SK-N-SH (cell line): Measurements from ENCODE around the gene FBXO31. TPM values are rescaled to one million over a fixed set of nuclear protein-coding genes. Genes with fewer than 3 reads are reported as not detected.

Experiments used
- CTCF ChIA-PET: fragments of 300-600, 350-600 bp; formaldehyde crosslinking; extraction: SDS; loops from one replicate; lab custom pipeline; 2021; lab: Yijun Ruan, JAX
- POLR2A ChIA-PET: fragments of 350-600 bp; sonication (Branson Sonifier 250); formaldehyde crosslinking; extraction: SDS; loops from one replicate; lab custom pipeline; 2020; ENCODE audit warnings: antibody characterized with exemption, inconsistent platforms; lab: Yijun Ruan, JAX
- DNase-seq: peaks from one replicate; pipeline ENCODE4 v3.0.0; 2012
- H2AFZ ChIP-seq: fragments of 200-600 bp; sonication (generic); 2 replicates; pipeline ENCODE4 v1.8.1; 2016; ENCODE audit warnings: antibody characterized with exemption, mild to moderate bottlenecking, low read depth
- H3F3A ChIP-seq: fragments of 200-600 bp; sonication (generic); replicated peaks from 2 replicates; pipeline ENCODE3; 2016; ENCODE audit warnings: antibody characterized with exemption, mild to moderate bottlenecking; ENCODE audit not compliant: insufficient read depth
- H3K27ac ChIP-seq, 2 experiments: fragments of 200-500 bp in 1 of 2; fragments of 200-600 bp in 1 of 2; sonication (Bioruptor generic) in 1 of 2; sonication (generic), shearing (Covaris generic) in 1 of 2; 2 replicates each; pipeline versions ENCODE4 v1.5.1 to v1.6.1; 2014 to 2016; ENCODE audit warnings: low read depth in 2 of 2, inconsistent platforms in 1 of 2, low read length in 1 of 2, mild to moderate bottlenecking in 1 of 2, mixed read lengths in 1 of 2
- H3K27me3 ChIP-seq: fragments of 200-600 bp; sonication (generic), shearing (Covaris generic); 2 replicates; pipeline ENCODE4 v1.6.1; 2016; ENCODE audit warnings: mixed run types; ENCODE audit not compliant: insufficient read depth
- H3K36me3 ChIP-seq, 2 experiments: fragments of 200-500 bp in 1 of 2; fragments of 200-600 bp in 1 of 2; sonication (Bioruptor generic) in 1 of 2; sonication (generic) in 1 of 2; replicated peaks in 1 of 2; 2 replicates each; pipeline versions ENCODE3 to v1.5.1; 2014 to 2016; ENCODE audit warnings: low read length in 1 of 2, mild to moderate bottlenecking in 1 of 2; ENCODE audit not compliant: insufficient read depth in 2 of 2, control insufficient read depth in 1 of 2
- H3K4me1 ChIP-seq, 2 experiments: fragments of 200-500 bp in 1 of 2; fragments of 200-600 bp in 1 of 2; sonication (Bioruptor generic) in 1 of 2; sonication (generic), shearing (Covaris generic) in 1 of 2; 2 replicates each; pipeline versions ENCODE4 v1.5.1 to v1.6.1; 2014 to 2016; ENCODE audit warnings: low read depth in 1 of 2, low read length in 1 of 2, mixed run types in 1 of 2; ENCODE audit not compliant: insufficient read depth in 2 of 2, control insufficient read depth in 1 of 2
- H3K4me2 ChIP-seq: fragments of 200-600 bp; sonication (generic), shearing (Covaris generic); 2 replicates; pipeline ENCODE4 v1.6.1; 2017; ENCODE audit warnings: mixed run types
- H3K4me3 ChIP-seq, 2 experiments: fragments of 200-500 bp in 1 of 2; fragments of 200-600 bp in 1 of 2; sonication (Bioruptor generic) in 1 of 2; sonication (generic), shearing (Covaris generic) in 1 of 2; 2 replicates each; pipeline versions ENCODE4 v1.5.1 to v1.8.1; 2014 to 2016; ENCODE audit warnings: low read depth in 2 of 2, inconsistent platforms in 1 of 2, low read length in 1 of 2, mild to moderate bottlenecking in 1 of 2, mixed read lengths in 1 of 2, moderate library complexity in 1 of 2
- H3K79me2 ChIP-seq: fragments of 200-600 bp; sonication (generic); 2 replicates; pipeline ENCODE4 v1.8.1; 2017; ENCODE audit warnings: mild to moderate bottlenecking; ENCODE audit not compliant: insufficient read depth
- H3K9ac ChIP-seq: fragments of 200-600 bp; sonication (generic); 2 replicates; pipeline ENCODE4 v1.6.1; 2017; ENCODE audit warnings: mixed run types
- H3K9me2 ChIP-seq: fragments of 200-600 bp; sonication (generic); 2 replicates; pipeline ENCODE4 v1.6.1; 2017; ENCODE audit warnings: mixed run types
- H3K9me3 ChIP-seq: fragments of 200-600 bp; sonication (generic); 2 replicates; pipeline ENCODE4 v1.6.1; 2017; ENCODE audit warnings: mixed run types, mild to moderate bottlenecking, moderate library complexity
- H4K20me1 ChIP-seq: fragments of 200-600 bp; sonication (generic); 2 replicates; pipeline ENCODE4 v1.6.1; 2017; ENCODE audit warnings: mild to moderate bottlenecking, mixed run types; ENCODE audit not compliant: insufficient read depth
- CHD2 ChIP-seq: fragments of 150-350 bp; IDR thresholded peaks from 2 replicates; pipeline ENCODE4 v1.6.1; 2018; ENCODE audit warnings: low read length; ENCODE audit not compliant: partially characterized antibody
- FOSL2 ChIP-seq: IDR thresholded peaks from 2 replicates; pipeline ENCODE4 v1.4.0; 2012; ENCODE audit warnings: low read depth, mild to moderate bottlenecking, moderate library complexity, borderline replicate concordance
- GATA2 ChIP-seq: sonication (generic); formaldehyde crosslinking; IDR thresholded peaks from 2 replicates; pipeline ENCODE4 v1.5.0; 2020; ENCODE audit warnings: mild to moderate bottlenecking, missing genetic modification reagents
- NFIC ChIP-seq: IDR thresholded peaks from 2 replicates; pipeline ENCODE4 v1.4.0; 2012; ENCODE audit warnings: borderline replicate concordance
- NRF1 ChIP-seq: IDR thresholded peaks from 2 replicates; pipeline ENCODE4 v1.6.1; 2012; ENCODE audit warnings: low read depth, mild to moderate bottlenecking, low read length
- RAD21 ChIP-seq: IDR thresholded peaks from 2 replicates; pipeline ENCODE4 v1.6.1; 2012; ENCODE audit warnings: mild to moderate bottlenecking, low read length
- RCOR1 ChIP-seq: fragments of 150-350 bp; IDR thresholded peaks from 2 replicates; pipeline ENCODE4 v1.6.1; 2017; ENCODE audit warnings: antibody characterized with exemption, low read length
- RXRA ChIP-seq: IDR thresholded peaks from 2 replicates; pipeline ENCODE4 v1.4.0; 2012; ENCODE audit warnings: low read depth, mild to moderate bottlenecking, borderline replicate concordance
- SIN3A ChIP-seq: IDR thresholded peaks from 2 replicates; pipeline ENCODE4 v1.6.1; 2012; ENCODE audit warnings: low read depth, mild to moderate bottlenecking, low read length, moderate library complexity, borderline replicate concordance
- SMC3 ChIP-seq: IDR thresholded peaks from 2 replicates; pipeline ENCODE4 v1.6.1; 2012; ENCODE audit warnings: low read depth, low read length, improper control_type of control experiment
- TCF12 ChIP-seq: IDR thresholded peaks from 2 replicates; pipeline ENCODE4 v1.4.0; 2012
- TEAD4 ChIP-seq: IDR thresholded peaks from 2 replicates; pipeline ENCODE4 v1.4.0; 2012; ENCODE audit warnings: mild to moderate bottlenecking, borderline replicate concordance; ENCODE audit not compliant: insufficient read depth
- WGBS: methylation state at CpG from one replicate; pipeline ENCODE4 v1.1.6; 2017; ENCODE audit warnings: low lambda C conversion rate; 5-methylcytosine and 5-hydroxymethylcytosine counted together
- polyA plus RNA-seq, 3 experiments: library from polyadenylated mRNA; depleted of rRNA; stranded (reverse); fragments of >200 nt; gene quantifications; 2 replicates each; pipeline ENCODE4 v1.2.3, GENCODE V29; 2012
- TF ChIP-seq, protein P1 (sequence below): fragments of 150-350 bp; IDR thresholded peaks from 2 replicates; pipeline ENCODE4 v1.6.1; 2017; ENCODE audit warnings: antibody characterized with exemption, low read length, low read depth, borderline replicate concordance
- TF ChIP-seq, protein P2 (sequence below): IDR thresholded peaks from 2 replicates; pipeline ENCODE4 v1.6.1; 2012; ENCODE audit warnings: mild to moderate bottlenecking, low read depth, low read length, moderate library complexity
- TF ChIP-seq, protein P3 (sequence below): fragments of 150-350 bp; IDR thresholded peaks from 2 replicates; pipeline ENCODE4 v1.6.1; 2016; ENCODE audit warnings: mild to moderate bottlenecking, low read depth, low read length
- TF ChIP-seq, protein P4 (sequence below): IDR thresholded peaks from 2 replicates; pipeline ENCODE4 v1.4.0; 2012; ENCODE audit warnings: low read depth, borderline replicate concordance
- TF ChIP-seq, protein P5 (sequence below): IDR thresholded peaks from 2 replicates; pipeline ENCODE4; 2012

FBXO31 gene
- polyA plus RNA-seq, 1 of the 3 experiments (the other 2 are of a cell fraction), result 14.2 TPM

DNA sequence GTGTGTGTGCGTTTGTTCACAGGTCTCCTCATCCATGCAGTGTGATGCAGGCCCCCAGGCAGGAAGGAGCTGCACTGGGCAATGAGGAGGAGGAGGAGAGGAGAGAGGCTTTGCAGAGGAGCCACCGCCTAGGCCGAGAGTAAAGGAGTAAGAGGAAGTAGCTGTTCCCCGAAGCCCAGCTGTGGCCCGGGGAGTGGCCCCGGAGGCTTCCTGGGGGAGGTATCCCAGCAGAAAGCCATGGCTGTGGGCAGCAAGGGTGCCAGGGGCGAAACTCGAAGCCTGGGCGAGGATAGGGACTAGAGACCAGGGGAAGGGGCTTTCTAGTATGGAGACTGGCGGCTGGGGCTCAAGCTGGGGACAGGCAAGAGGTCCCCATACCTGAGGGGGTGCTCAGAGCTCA is 78.6 kb downstream of the FBXO31 start:
- ChIA-PET CTCF (interaction anchor here (1.0 kb wide), 1 partner anchor 26 kb away, joined by 6 read pairs; no protein-coding TSS in a partner anchor), POLR2A (no interaction called here)
- Histone ChIP-seq H3K9ac (no peak overlapping the region), H3K9me3 (no peaks in the 10 kb centered on the region), H3K27me3 (no peaks in the 10 kb centered on the region), H3K79me2 (no peaks in the 10 kb centered on the region), H3K36me3 (no peaks in the 10 kb centered on the region), H3K4me1 (no peaks in the 10 kb centered on the region; a peak in 1 of 4 replicates), H3K4me3 (no peak overlapping the region), H3K4me2 (no peak overlapping the region), H3K27ac (no peak overlapping the region), H4K20me1 (no peaks in the 10 kb centered on the region), H3F3A (no peaks in the 10 kb centered on the region), H2AFZ (no peak overlapping the region), H3K9me2 (no peaks in the 10 kb centered on the region)
- TF ChIP-seq RAD21, result no peak
- TF ChIP-seq, protein P1, sequence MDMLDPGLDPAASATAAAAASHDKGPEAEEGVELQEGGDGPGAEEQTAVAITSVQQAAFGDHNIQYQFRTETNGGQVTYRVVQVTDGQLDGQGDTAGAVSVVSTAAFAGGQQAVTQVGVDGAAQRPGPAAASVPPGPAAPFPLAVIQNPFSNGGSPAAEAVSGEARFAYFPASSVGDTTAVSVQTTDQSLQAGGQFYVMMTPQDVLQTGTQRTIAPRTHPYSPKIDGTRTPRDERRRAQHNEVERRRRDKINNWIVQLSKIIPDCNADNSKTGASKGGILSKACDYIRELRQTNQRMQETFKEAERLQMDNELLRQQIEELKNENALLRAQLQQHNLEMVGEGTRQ, result no peak
- TF ChIP-seq SIN3A, result no peak
- no peak for TF ChIP-seq FOSL2
- no peak for TF ChIP-seq NFIC
- TF ChIP-seq TCF12, result no peak
- TF ChIP-seq, protein P2, sequence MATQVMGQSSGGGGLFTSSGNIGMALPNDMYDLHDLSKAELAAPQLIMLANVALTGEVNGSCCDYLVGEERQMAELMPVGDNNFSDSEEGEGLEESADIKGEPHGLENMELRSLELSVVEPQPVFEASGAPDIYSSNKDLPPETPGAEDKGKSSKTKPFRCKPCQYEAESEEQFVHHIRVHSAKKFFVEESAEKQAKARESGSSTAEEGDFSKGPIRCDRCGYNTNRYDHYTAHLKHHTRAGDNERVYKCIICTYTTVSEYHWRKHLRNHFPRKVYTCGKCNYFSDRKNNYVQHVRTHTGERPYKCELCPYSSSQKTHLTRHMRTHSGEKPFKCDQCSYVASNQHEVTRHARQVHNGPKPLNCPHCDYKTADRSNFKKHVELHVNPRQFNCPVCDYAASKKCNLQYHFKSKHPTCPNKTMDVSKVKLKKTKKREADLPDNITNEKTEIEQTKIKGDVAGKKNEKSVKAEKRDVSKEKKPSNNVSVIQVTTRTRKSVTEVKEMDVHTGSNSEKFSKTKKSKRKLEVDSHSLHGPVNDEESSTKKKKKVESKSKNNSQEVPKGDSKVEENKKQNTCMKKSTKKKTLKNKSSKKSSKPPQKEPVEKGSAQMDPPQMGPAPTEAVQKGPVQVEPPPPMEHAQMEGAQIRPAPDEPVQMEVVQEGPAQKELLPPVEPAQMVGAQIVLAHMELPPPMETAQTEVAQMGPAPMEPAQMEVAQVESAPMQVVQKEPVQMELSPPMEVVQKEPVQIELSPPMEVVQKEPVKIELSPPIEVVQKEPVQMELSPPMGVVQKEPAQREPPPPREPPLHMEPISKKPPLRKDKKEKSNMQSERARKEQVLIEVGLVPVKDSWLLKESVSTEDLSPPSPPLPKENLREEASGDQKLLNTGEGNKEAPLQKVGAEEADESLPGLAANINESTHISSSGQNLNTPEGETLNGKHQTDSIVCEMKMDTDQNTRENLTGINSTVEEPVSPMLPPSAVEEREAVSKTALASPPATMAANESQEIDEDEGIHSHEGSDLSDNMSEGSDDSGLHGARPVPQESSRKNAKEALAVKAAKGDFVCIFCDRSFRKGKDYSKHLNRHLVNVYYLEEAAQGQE, result no peak
- TF ChIP-seq, protein P3, sequence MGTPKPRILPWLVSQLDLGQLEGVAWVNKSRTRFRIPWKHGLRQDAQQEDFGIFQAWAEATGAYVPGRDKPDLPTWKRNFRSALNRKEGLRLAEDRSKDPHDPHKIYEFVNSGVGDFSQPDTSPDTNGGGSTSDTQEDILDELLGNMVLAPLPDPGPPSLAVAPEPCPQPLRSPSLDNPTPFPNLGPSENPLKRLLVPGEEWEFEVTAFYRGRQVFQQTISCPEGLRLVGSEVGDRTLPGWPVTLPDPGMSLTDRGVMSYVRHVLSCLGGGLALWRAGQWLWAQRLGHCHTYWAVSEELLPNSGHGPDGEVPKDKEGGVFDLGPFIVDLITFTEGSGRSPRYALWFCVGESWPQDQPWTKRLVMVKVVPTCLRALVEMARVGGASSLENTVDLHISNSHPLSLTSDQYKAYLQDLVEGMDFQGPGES, result no peak
- TF ChIP-seq CHD2, result no peak
- TF ChIP-seq NRF1, result no peak
- TF ChIP-seq, protein P4, sequence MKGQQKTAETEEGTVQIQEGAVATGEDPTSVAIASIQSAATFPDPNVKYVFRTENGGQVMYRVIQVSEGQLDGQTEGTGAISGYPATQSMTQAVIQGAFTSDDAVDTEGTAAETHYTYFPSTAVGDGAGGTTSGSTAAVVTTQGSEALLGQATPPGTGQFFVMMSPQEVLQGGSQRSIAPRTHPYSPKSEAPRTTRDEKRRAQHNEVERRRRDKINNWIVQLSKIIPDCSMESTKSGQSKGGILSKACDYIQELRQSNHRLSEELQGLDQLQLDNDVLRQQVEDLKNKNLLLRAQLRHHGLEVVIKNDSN, result no peak
- no peak for TF ChIP-seq RXRA
- no peak for TF ChIP-seq GATA2
- no peak for TF ChIP-seq SMC3
- TF ChIP-seq TEAD4, result no peak
- TF ChIP-seq, protein P5, sequence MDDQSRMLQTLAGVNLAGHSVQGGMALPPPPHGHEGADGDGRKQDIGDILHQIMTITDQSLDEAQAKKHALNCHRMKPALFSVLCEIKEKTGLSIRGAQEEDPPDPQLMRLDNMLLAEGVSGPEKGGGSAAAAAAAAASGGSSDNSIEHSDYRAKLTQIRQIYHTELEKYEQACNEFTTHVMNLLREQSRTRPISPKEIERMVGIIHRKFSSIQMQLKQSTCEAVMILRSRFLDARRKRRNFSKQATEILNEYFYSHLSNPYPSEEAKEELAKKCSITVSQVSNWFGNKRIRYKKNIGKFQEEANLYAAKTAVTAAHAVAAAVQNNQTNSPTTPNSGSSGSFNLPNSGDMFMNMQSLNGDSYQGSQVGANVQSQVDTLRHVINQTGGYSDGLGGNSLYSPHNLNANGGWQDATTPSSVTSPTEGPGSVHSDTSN, result no peak
- TF ChIP-seq RCOR1, result no peak
- 78% methylated on average over 10 of the region's 10 CpGs for WGBS
- no peak for DNase-seq
